Measurements from ENCODE around the gene IFNGR2. TPM values are rescaled to one million over a fixed set of nuclear protein-coding genes. Genes with fewer than 3 reads are reported as not detected.
A peak's percentile ranks its signal among the peaks of the same experiment; 100 is the strongest.

IFNGR2 gene
- total and polyA plus RNA-seq, 2 of the 13 experiments (the other 11 are each of a cell fraction or from before 2014, with no cell fraction given) = 61.3 to 117 TPM

- TF ChIP-seq, protein P1, sequence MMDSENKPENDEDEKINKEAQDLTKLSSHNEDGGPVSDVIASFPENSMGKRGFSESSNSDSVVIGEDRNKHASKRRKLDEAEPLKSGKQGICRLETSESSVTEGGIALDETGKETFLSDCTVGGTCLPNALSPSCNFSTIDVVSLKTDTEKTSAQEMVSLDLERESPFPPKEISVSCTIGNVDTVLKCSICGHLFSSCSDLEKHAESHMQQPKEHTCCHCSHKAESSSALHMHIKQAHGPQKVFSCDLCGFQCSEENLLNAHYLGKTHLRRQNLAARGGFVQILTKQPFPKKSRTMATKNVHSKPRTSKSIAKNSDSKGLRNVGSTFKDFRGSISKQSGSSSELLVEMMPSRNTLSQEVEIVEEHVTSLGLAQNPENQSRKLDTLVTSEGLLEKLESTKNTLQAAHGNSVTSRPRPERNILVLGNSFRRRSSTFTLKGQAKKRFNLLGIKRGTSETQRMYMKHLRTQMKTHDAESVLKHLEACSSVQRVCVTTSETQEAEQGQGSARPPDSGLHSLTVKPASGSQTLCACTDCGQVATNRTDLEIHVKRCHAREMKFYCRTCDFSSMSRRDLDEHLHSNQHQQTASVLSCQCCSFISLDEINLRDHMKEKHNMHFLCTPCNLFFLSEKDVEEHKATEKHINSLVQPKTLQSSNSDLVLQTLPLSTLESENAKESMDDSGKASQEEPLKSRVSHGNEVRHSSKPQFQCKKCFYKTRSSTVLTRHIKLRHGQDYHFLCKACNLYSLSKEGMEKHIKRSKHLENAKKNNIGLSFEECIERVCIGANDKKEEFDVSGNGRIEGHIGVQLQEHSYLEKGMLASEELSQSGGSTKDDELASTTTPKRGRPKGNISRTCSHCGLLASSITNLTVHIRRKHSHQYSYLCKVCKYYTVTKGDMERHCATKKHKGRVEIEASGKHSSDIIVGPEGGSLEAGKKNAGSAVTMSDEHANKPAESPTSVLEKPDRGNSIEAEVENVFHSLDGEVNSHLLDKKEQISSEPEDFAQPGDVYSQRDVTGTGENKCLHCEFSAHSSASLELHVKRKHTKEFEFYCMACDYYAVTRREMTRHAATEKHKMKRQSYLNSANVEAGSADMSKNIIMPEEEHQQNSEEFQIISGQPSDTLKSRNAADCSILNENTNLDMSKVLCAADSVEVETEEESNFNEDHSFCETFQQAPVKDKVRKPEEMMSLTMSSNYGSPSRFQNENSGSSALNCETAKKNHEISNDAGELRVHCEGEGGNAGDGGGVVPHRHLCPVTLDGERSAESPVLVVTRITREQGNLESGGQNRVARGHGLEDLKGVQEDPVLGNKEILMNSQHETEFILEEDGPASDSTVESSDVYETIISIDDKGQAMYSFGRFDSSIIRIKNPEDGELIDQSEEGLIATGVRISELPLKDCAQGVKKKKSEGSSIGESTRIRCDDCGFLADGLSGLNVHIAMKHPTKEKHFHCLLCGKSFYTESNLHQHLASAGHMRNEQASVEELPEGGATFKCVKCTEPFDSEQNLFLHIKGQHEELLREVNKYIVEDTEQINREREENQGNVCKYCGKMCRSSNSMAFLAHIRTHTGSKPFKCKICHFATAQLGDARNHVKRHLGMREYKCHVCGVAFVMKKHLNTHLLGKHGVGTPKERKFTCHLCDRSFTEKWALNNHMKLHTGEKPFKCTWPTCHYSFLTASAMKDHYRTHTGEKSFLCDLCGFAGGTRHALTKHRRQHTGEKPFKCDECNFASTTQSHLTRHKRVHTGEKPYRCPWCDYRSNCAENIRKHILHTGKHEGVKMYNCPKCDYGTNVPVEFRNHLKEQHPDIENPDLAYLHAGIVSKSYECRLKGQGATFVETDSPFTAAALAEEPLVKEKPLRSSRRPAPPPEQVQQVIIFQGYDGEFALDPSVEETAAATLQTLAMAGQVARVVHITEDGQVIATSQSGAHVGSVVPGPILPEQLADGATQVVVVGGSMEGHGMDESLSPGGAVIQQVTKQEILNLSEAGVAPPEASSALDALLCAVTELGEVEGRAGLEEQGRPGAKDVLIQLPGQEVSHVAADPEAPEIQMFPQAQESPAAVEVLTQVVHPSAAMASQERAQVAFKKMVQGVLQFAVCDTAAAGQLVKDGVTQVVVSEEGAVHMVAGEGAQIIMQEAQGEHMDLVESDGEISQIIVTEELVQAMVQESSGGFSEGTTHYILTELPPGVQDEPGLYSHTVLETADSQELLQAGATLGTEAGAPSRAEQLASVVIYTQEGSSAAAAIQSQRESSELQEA (CRISPR knock-in tag; IDR thresholded peaks at IDR 0.05; ENCODE audit: not compliant biosample characterization) = no peak
- TF ChIP-seq ISL2 (CRISPR knock-in tag; IDR thresholded peaks at IDR 0.05) (peak; percentile 38; the same call in 1 of the 2 replicates), FOSL1 (CRISPR knock-in tag; IDR thresholded peaks at IDR 0.05; ENCODE audit: borderline replicate concordance) (peak; percentile 92), ATF2 (CRISPR knock-in tag; IDR thresholded peaks at IDR 0.05) (peak; percentile 58; the same call in 1 of the 2 replicates), NFE2L2 (IDR thresholded peaks at IDR 0.05; ENCODE audit: low read length) (peak; percentile 67), ZBTB10 (CRISPR knock-in tag; IDR thresholded peaks at IDR 0.05; ENCODE audit: borderline replicate concordance) (peak; percentile 45; the same call in 1 of the 2 replicates), ZNF770 (CRISPR knock-in tag; IDR thresholded peaks at IDR 0.05) (peak; percentile 91), ZNF34 (CRISPR knock-in tag; IDR thresholded peaks at IDR 0.05; ENCODE audit: borderline replicate concordance) (no peak), TFAP4 (IDR thresholded peaks at IDR 0.05; ENCODE audit: borderline replicate concordance, low read depth) (peak; percentile 51; the same call in 1 of the 2 replicates)
- TF ChIP-seq, protein P2, sequence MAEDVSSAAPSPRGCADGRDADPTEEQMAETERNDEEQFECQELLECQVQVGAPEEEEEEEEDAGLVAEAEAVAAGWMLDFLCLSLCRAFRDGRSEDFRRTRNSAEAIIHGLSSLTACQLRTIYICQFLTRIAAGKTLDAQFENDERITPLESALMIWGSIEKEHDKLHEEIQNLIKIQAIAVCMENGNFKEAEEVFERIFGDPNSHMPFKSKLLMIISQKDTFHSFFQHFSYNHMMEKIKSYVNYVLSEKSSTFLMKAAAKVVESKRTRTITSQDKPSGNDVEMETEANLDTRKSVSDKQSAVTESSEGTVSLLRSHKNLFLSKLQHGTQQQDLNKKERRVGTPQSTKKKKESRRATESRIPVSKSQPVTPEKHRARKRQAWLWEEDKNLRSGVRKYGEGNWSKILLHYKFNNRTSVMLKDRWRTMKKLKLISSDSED (CRISPR knock-in tag; IDR thresholded peaks at IDR 0.05) = no peak
Measured at GRCh38 chr21:33383056-33383888, 19.9 kb upstream of the IFNGR2 start (continued).

Data from HepG2 (cell line).